AG09319 (cell line): ENCODE data around the gene OPA1.

Experiments
- DNase-seq: peaks from one replicate; pipeline ENCODE4 v3.0.0-alpha.2; 2010; ENCODE audit warnings: low read depth; ENCODE audit errors: extremely low read depth
- CTCF ChIP-seq: IDR thresholded peaks from 2 replicates; pipeline ENCODE4 v1.5.1; 2011; ENCODE audit warnings: low read depth, mild to moderate bottlenecking, inconsistent platforms, low read length, moderate library complexity

Gene OPA1

GRCh38 chr3:193704431-193704830, 111.4 kb downstream of the OPA1 start:
- no peak for TF ChIP-seq CTCF

GRCh38 chr3:193708270-193708669, 115.3 kb downstream of the OPA1 start:
- DNase-seq, result no peak
- TF ChIP-seq CTCF, result no peak

More at GRCh38 chr3:193704431-193704830, 111.4 kb downstream of the OPA1 start:
- no peak for DNase-seq

GRCh38 chr3:193710286-193711165, 117.5 kb downstream of the OPA1 start:
- no peak for DNase-seq
- TF ChIP-seq CTCF, result no peak

GRCh38 chr3:193711166-193711485, 118.1 kb downstream of the OPA1 start:
- no peak for DNase-seq
- no peak for TF ChIP-seq CTCF

GRCh38 chr3:193711523-193711963, 118.5 kb downstream of the OPA1 start:
- TF ChIP-seq CTCF, result no peak

GRCh38 chr3:193711964-193712598, 119.1 kb downstream of the OPA1 start:
- DNase-seq, result no peak
- TF ChIP-seq CTCF, result no peak

More at GRCh38 chr3:193711523-193711963, 118.5 kb downstream of the OPA1 start:
- DNase-seq, result no peak

GRCh38 chr3:193712938-193713337, 119.9 kb downstream of the OPA1 start:
- no peak for DNase-seq
- TF ChIP-seq CTCF, result no peak
